Loucy (cell line): Measurements from ENCODE around the gene NPY4R2.
"Not testable (repeated sequence)": the region's sequence is repeated elsewhere in the genome, so short reads cannot be mapped to it uniquely, and the experiment has no call there.

Experiments
- H2AFZ ChIP-seq: fragments of 200-600 bp; sonication (generic); 2 replicates; pipeline ENCODE4 v1.6.0; 2016; ENCODE audit warnings: antibody characterized with exemption, mild to moderate bottlenecking, low read length, moderate library complexity
- H3F3A ChIP-seq: fragments of 200-600 bp; 2 replicates; pipeline ENCODE4 v1.6.0; 2016; ENCODE audit warnings: antibody characterized with exemption, low read depth, mild to moderate bottlenecking
- H3K27me3 ChIP-seq: fragments of 200-600 bp; sonication (generic); 2 replicates; pipeline ENCODE4 v1.6.1; 2014; ENCODE audit warnings: low read length, mild to moderate bottlenecking; ENCODE audit not compliant: insufficient read depth, poor library complexity, severe bottlenecking
- H3K36me3 ChIP-seq: fragments of 200-600 bp; sonication (generic); 2 replicates; pipeline ENCODE4 v1.6.1; 2016; ENCODE audit warnings: low read length; ENCODE audit not compliant: insufficient read depth
- H3K4me1 ChIP-seq: fragments of 200-600 bp; sonication (generic); 2 replicates; pipeline ENCODE4 v1.5.1; 2014; ENCODE audit warnings: low read length, mild to moderate bottlenecking; ENCODE audit not compliant: insufficient read depth, poor library complexity, severe bottlenecking
- H3K4me2 ChIP-seq: fragments of 200-600 bp; sonication (generic); 2 replicates; pipeline ENCODE4 v1.6.0; 2014; ENCODE audit warnings: antibody characterized with exemption, low read length, low read depth, mild to moderate bottlenecking; ENCODE audit not compliant: poor library complexity, severe bottlenecking
- H3K4me3 ChIP-seq: fragments of 200-600 bp; sonication (generic); 2 replicates; pipeline ENCODE4 v1.5.1; 2014; ENCODE audit warnings: low read length, mild to moderate bottlenecking, mixed read lengths; ENCODE audit not compliant: poor library complexity, severe bottlenecking
- H3K79me2 ChIP-seq: fragments of 200-600 bp; sonication (generic); 2 replicates; pipeline ENCODE4 v1.6.1; 2014; ENCODE audit warnings: low read length; ENCODE audit not compliant: insufficient read depth
- H3K9ac ChIP-seq: fragments of 200-600 bp; sonication (generic); 2 replicates; pipeline ENCODE4 v1.6.0; 2014; ENCODE audit warnings: mild to moderate bottlenecking, low read depth, low read length, moderate library complexity; ENCODE audit not compliant: poor library complexity, severe bottlenecking
- H3K9me2 ChIP-seq: fragments of 200-600 bp; sonication (generic); replicated peaks from 2 replicates; pipeline ENCODE4 v1.6.1; 2016; ENCODE audit warnings: low read depth, low read length, mixed read lengths
- H3K9me3 ChIP-seq: fragments of 200-600 bp; sonication (generic); 2 replicates; pipeline ENCODE4 v1.6.1; 2014; ENCODE audit warnings: mild to moderate bottlenecking, antibody characterized with exemption, low read length, low read depth; ENCODE audit not compliant: insufficient read depth
- H4K20me1 ChIP-seq: fragments of 200-600 bp; sonication (generic); 2 replicates; pipeline ENCODE4 v1.6.0; 2014; ENCODE audit warnings: antibody characterized with exemption, low read length, mild to moderate bottlenecking; ENCODE audit not compliant: insufficient read depth, poor library complexity, severe bottlenecking

The NPY4R2 gene

DNA sequence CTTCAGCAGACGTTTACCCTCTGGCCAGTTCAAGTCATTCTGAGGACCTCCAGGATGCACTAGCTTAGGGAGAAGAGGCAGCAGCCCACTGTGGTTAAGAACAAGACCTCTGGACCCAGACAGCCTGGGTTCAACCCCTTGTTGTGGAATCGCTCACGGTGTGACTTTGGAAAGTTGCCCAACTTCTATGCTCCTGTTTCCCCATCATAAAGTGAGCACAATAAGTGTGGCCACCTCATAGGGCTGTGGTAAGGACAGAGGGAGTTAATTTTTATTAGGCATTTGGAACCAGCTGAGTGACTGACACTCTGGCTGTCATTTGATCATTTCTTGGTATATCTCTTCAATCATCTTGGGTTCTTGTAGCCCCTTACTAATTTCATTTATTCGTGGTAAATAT lies 31.6 kb upstream of the NPY4R2 start:
- H3K4me2 ChIP-seq, H3K9ac ChIP-seq, H2AFZ ChIP-seq, H3K4me1 ChIP-seq, H4K20me1 ChIP-seq, H3K79me2 ChIP-seq, H3K4me3 ChIP-seq, H3K9me3 ChIP-seq, H3K9me2 ChIP-seq, H3K36me3 ChIP-seq, H3F3A ChIP-seq, H3K27me3 ChIP-seq: not testable (repeated sequence)

- H3K9me3 ChIP-seq, H3K4me3 ChIP-seq, H3K4me1 ChIP-seq, H4K20me1 ChIP-seq, H3K9ac ChIP-seq, H3K4me2 ChIP-seq, H3F3A ChIP-seq, H3K9me2 ChIP-seq, H2AFZ ChIP-seq, H3K79me2 ChIP-seq, H3K27me3 ChIP-seq, H3K36me3 ChIP-seq: not testable (repeated sequence)
These were observed 27.7 kb upstream of the NPY4R2 start for GRCh38 chr10:47890737-47891136.

GRCh38 chr10:47892494-47893261 lies 25.8 kb upstream of the NPY4R2 start:
- H3K4me1 ChIP-seq, H4K20me1 ChIP-seq, H3K36me3 ChIP-seq, H3F3A ChIP-seq, H3K27me3 ChIP-seq, H3K4me3 ChIP-seq, H2AFZ ChIP-seq, H3K9ac ChIP-seq, H3K4me2 ChIP-seq, H3K9me2 ChIP-seq, H3K9me3 ChIP-seq, H3K79me2 ChIP-seq: not testable (repeated sequence)

DNA sequence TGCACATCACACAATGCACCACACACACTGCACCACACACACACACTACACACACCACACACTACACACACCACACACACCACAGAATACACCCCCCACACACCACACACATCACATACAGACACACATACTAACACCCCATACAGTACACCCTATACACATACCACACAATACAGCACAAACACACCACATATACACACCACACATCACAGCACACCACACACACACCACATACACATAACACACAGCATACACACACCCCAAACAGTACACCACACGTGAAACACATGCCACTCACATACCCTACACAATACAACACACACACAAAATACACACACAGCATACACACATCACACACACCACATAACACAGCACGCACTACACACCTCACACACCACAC lies 23.9 kb upstream of the NPY4R2 start:
- not testable (repeated sequence) for H2AFZ ChIP-seq, H3K36me3 ChIP-seq, H3K4me3 ChIP-seq, H3K9me3 ChIP-seq, H4K20me1 ChIP-seq, H3K9ac ChIP-seq, H3K27me3 ChIP-seq, H3F3A ChIP-seq, H3K4me1 ChIP-seq, H3K79me2 ChIP-seq, H3K4me2 ChIP-seq, H3K9me2 ChIP-seq

DNA sequence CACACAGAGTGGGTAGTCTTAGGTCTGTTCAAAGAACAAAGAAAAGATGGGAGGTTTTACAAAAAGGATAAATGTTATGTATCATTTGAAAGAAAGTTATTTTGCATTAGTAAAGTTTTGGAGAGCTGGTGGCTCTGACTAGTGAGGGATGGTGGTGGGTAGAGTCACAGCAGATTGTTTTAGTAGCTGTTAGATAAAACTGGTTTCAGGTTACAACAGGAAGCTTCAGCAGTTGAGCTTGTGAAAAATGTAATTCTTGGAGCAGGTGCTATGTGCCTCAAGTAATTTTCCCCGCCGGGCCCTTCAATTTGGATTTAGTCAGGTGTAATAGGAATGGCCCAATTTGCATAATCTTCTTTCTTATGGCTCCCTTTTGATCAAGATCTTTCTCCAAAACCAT lies 20.6 kb upstream of the NPY4R2 start:
- H3F3A ChIP-seq, H3K27me3 ChIP-seq, H3K4me3 ChIP-seq, H3K4me2 ChIP-seq, H3K9me2 ChIP-seq, H3K36me3 ChIP-seq, H3K9me3 ChIP-seq, H3K79me2 ChIP-seq, H4K20me1 ChIP-seq, H3K4me1 ChIP-seq, H2AFZ ChIP-seq, H3K9ac ChIP-seq: not testable (repeated sequence)

GRCh38 chr10:47909333-47909732 lies 9.1 kb upstream of the NPY4R2 start:
- not testable (repeated sequence) for H3K9me2 ChIP-seq

GRCh38 chr10:47910486-47910885 lies 8.0 kb upstream of the NPY4R2 start:
- H3K27me3 ChIP-seq, H2AFZ ChIP-seq, H3F3A ChIP-seq, H3K4me2 ChIP-seq, H3K9me2 ChIP-seq, H3K4me1 ChIP-seq, H3K9me3 ChIP-seq, H3K9ac ChIP-seq, H3K79me2 ChIP-seq, H3K4me3 ChIP-seq, H3K36me3 ChIP-seq, H4K20me1 ChIP-seq: not testable (repeated sequence)

More at GRCh38 chr10:47909333-47909732, 9.1 kb upstream of the NPY4R2 start:
- H2AFZ ChIP-seq, H3K79me2 ChIP-seq, H3K4me3 ChIP-seq, H3K27me3 ChIP-seq, H3K36me3 ChIP-seq, H3K9ac ChIP-seq, H4K20me1 ChIP-seq, H3K4me1 ChIP-seq, H3K9me3 ChIP-seq, H3K4me2 ChIP-seq, H3F3A ChIP-seq: not testable (repeated sequence)
